Ishikawa (cell line): ENCODE results near the gene GABRG3.

Source experiments
- CREB1 ChIP-seq: IDR thresholded peaks from 2 replicates; pipeline ENCODE4 v1.6.1; 2012; ENCODE audit warnings: low read depth
- EP300 ChIP-seq: IDR thresholded peaks from 2 replicates; pipeline ENCODE4 v1.6.1; 2012; ENCODE audit warnings: borderline replicate concordance
- MAX ChIP-seq: IDR thresholded peaks from 2 replicates; pipeline ENCODE4 v1.6.1; 2012
- NFIC ChIP-seq: IDR thresholded peaks from 2 replicates; pipeline ENCODE4 v1.6.1; 2012
- TAF1 ChIP-seq: IDR thresholded peaks from 2 replicates; pipeline ENCODE4 v1.6.1; 2012; ENCODE audit warnings: low read depth, mild to moderate bottlenecking

- TF ChIP-seq TAF1 (no peak), EP300 (no peak), NFIC (no peak), CREB1 (no peak), MAX (no peak)
Measured at GRCh38 chr15:27541581-27541980, 570.6 kb downstream of the GABRG3 start.
